Gastroesophageal sphincter (tissue), 4 donors: Measurements from ENCODE around the gene CENPF. TPM values are rescaled to one million over a fixed set of nuclear protein-coding genes. Genes with fewer than 3 reads are reported as not detected.

Experiments
- ATAC-seq: fragments of 150-250 bp; one replicate; pipeline ENCODE4 v1.9.1; 2016; ENCODE audit warnings: mild to moderate bottlenecking, moderate library complexity
- H3K27ac ChIP-seq, 4 donors: fragments of 200-600 bp; sonication (generic) in 3 of 4; 1 replicate in 3 of 4; 2 replicates in 1 of 4; pipeline ENCODE4 v1.5.1; 2016 to 2019
- H3K27me3 ChIP-seq: fragments of 200-600 bp; sonication (generic); one replicate; pipeline ENCODE4 v1.5.1; 2019
- H3K36me3 ChIP-seq, 2 donors: fragments of 200-600 bp; sonication (generic); one replicate each; pipeline ENCODE4 v1.5.1; 2019; ENCODE audit warnings: control low read depth in 1 of 2
- H3K4me1 ChIP-seq, 3 donors: fragments of 200-600 bp; sonication (generic); 1 replicate in 2 of 3; 2 replicates in 1 of 3; pipeline ENCODE4 v1.5.1; 2016 to 2019; ENCODE audit warnings: control low read depth in 2 of 3
- H3K4me3 ChIP-seq, 2 donors: fragments of 200-600 bp; sonication (generic); one replicate each; pipeline ENCODE4 v1.5.1; 2019; ENCODE audit warnings: mild to moderate bottlenecking in 1 of 2, moderate library complexity in 1 of 2
- H3K9me3 ChIP-seq, 3 donors: fragments of 200-600 bp; sonication (generic); one replicate each; pipeline ENCODE4 v1.5.1; 2017 to 2019; ENCODE audit warnings: control low read depth in 2 of 3
- CTCF ChIP-seq, 4 experiments: fragments of 200-600 bp in 2 of 4; fragments of 450-650 bp in 2 of 4; sonication (generic) in 1 of 4; IDR thresholded peaks; one replicate each; pipeline ENCODE4 v1.5.1; 2017 to 2019; ENCODE audit warnings: antibody characterized with exemption in 4 of 4, mild to moderate bottlenecking in 2 of 4, moderate library complexity in 2 of 4
- EP300 ChIP-seq: sonication (generic); formaldehyde crosslinking; IDR thresholded peaks from one replicate; pipeline ENCODE4 v1.6.1; 2017; ENCODE audit warnings: antibody characterized with exemption, mild to moderate bottlenecking
- POLR2A ChIP-seq, 2 donors: fragments of 450-650 bp; IDR thresholded peaks; one replicate each; pipeline ENCODE4 v1.6.1; 2017; ENCODE audit warnings: antibody characterized with exemption in 2 of 2, mild to moderate bottlenecking in 2 of 2, moderate library complexity in 1 of 2
- POLR2AphosphoS5 ChIP-seq: sonication (generic); formaldehyde crosslinking; IDR thresholded peaks from one replicate; pipeline ENCODE4 v1.6.1; 2017; ENCODE audit warnings: antibody characterized with exemption
- WGBS, 2 donors: methylation state at CpG; one replicate each; pipeline ENCODE4 v1.1.5; 2018; ENCODE audit warnings: low coverage in 1 of 2; 5-methylcytosine and 5-hydroxymethylcytosine counted together
- total RNA-seq, 4 donors: library from RNA; depleted of rRNA; stranded (reverse); fragments of >200 nt; gene quantifications; one replicate each; pipeline ENCODE4 v1.1.0, GENCODE V29; 2016

The CENPF gene
- total RNA-seq, 4 donors from 2014 or later, result 0.31 to 18.4 (median 0.66) TPM

- ATAC-seq, result no peak
- no peaks in the 10 kb centered on the region for H3K4me1 ChIP-seq
- H3K4me3 ChIP-seq, result no peak overlapping the region
- no peak overlapping the region for H3K27ac ChIP-seq
- H3K27me3 ChIP-seq, result no peaks in the 10 kb centered on the region
- H3K9me3 ChIP-seq, result peaks cover 0 to 23% (median 0%) of the 10 kb centered on the region in 3 donors
- H3K36me3 ChIP-seq, result no peaks in the 10 kb centered on the region
- TF ChIP-seq POLR2A (IDR thresholded peaks at IDR 0.05) (no peak), CTCF (IDR thresholded peaks at IDR 0.05) (no peak), EP300 (no peak), POLR2AphosphoS5 (no peak)
These were observed 23.8 kb upstream of the CENPF start for GRCh38 chr1:214579183-214579582.

- H3K36me3 ChIP-seq, result no peaks in the 10 kb centered on the region
- no peak for TF ChIP-seq EP300
- TF ChIP-seq POLR2AphosphoS5, result no peak
- TF ChIP-seq CTCF (IDR thresholded peaks at IDR 0.05), result no peak
- no peak for TF ChIP-seq POLR2A (IDR thresholded peaks at IDR 0.05)
- 23 to 25% methylated on average over 2 of the region's 2 CpGs for WGBS, 2 donors
- no peaks in the 10 kb centered on the region for H3K27me3 ChIP-seq
- H3K4me1 ChIP-seq, result no peaks in the 10 kb centered on the region
- H3K4me3 ChIP-seq, result no peak overlapping the region
- peaks cover 0 to 4% (median 0%) of the 10 kb centered on the region in 3 donors for H3K9me3 ChIP-seq
- ATAC-seq, result no peak
- no peak overlapping the region for H3K27ac ChIP-seq
These were observed 21.2 kb upstream of the CENPF start for GRCh38 chr1:214581785-214582184.

- no peak overlapping the region for H3K27ac ChIP-seq
- TF ChIP-seq POLR2A (IDR thresholded peaks at IDR 0.05) (no peak), CTCF (IDR thresholded peaks at IDR 0.05) (no peak), EP300 (no peak), POLR2AphosphoS5 (no peak)
- no peak for ATAC-seq
- 62 to 85% methylated on average over 5 to 6 of the region's 7 CpGs for WGBS, 2 donors
- H3K9me3 ChIP-seq, result no peaks in the 10 kb centered on the region
- H3K4me1 ChIP-seq, result no peaks in the 10 kb centered on the region
- H3K27me3 ChIP-seq, result no peaks in the 10 kb centered on the region
- no peaks in the 10 kb centered on the region for H3K36me3 ChIP-seq
- no peak overlapping the region for H3K4me3 ChIP-seq
These were observed 20.6 kb upstream of the CENPF start for GRCh38 chr1:214582289-214582891.

GRCh38 chr1:214583113-214583512 is 19.9 kb upstream of the CENPF start:
- no peak overlapping the region for H3K27ac ChIP-seq

More at GRCh38 chr1:214583113-214583512, 19.9 kb upstream of the CENPF start:
- 82% methylated on average over 5 to 6 of the region's 6 CpGs for WGBS, 2 donors
- H3K9me3 ChIP-seq, result no peaks in the 10 kb centered on the region
- no peak for ATAC-seq
- H3K4me3 ChIP-seq, result no peak overlapping the region
- H3K27me3 ChIP-seq, result no peaks in the 10 kb centered on the region
- TF ChIP-seq CTCF (IDR thresholded peaks at IDR 0.05), result no peak
- no peak for TF ChIP-seq POLR2A (IDR thresholded peaks at IDR 0.05)
- no peak for TF ChIP-seq POLR2AphosphoS5
- TF ChIP-seq EP300, result no peak
- no peaks in the 10 kb centered on the region for H3K4me1 ChIP-seq
- no peaks in the 10 kb centered on the region for H3K36me3 ChIP-seq
